ENCODE results near the gene LDLRAD4. TPM values are rescaled to one million over a fixed set of nuclear protein-coding genes. Genes with fewer than 3 reads are reported as not detected.

The LDLRAD4 gene
- total and polyA plus RNA-seq, 2 experiments from 2014 or later = 0.73 to 1.9 TPM

DNA sequence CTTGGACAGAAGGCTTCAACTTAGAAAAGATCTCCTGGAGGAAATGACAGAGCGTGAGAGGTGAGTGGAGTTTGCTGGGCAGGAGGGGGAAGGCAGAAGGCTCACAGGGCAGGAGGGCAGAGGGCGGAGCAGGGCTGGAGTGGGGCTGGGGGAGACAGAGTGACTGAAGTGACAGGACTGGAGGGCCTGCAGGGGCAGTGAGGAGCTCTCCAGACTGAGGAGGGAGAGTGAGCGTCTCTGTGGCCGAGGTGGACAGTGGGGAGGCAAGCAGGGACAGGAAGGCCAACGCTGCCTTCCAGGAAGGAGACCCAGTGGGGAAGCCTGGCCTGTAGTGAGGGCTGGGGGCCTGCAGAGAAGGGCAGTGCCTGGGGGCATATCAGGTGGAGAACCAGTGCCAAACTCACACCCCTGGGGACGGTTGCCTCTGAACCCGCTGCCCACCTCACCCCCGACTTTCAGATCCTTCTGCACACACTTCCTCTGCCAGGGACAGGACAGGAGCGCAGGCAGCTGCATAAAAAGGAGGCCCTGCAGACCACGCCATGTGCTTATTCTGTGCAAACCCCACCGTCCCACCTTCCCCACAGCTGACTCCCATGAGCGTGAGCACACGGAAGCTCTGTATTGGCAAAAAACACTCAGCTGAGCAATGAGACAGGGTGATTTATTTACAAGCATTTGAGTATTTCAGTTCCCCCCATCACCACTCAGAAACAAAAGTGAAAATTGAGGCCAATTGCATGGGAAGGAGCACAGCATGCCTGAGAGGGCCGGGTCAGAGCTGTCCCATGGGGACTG lies 263.5 kb downstream of the LDLRAD4 start:
- H3F3A ChIP-seq (replicated peaks; ENCODE audit: low read depth) = no peaks in the 10 kb centered on the region
- ATAC-seq = no peak
- H4K20me1 ChIP-seq (replicated peaks; ENCODE audit: insufficient read depth) = no peaks in the 10 kb centered on the region
- no peaks in the 10 kb centered on the region for H3K36me3 ChIP-seq (ENCODE audit: insufficient read depth)
- H3K9me2 ChIP-seq (ENCODE audit: insufficient read depth) = no peaks in the 10 kb centered on the region
- peaks cover 12% of the 10 kb centered on the region for H3K4me1 ChIP-seq (ENCODE audit: insufficient read depth)
- no peak for DNase-seq (ENCODE audit: low spot score)
- no peak overlapping the region for H3K27ac ChIP-seq (ENCODE audit: low read depth)
- Mint-ChIP-seq H3K4me1 (peaks cover 10% of the 10 kb centered on the region), H3K36me3 (ENCODE audit: low read depth) (no peaks in the 10 kb centered on the region), H3K9me3 (peaks cover 8% of the 10 kb centered on the region; the same call in 2 of the 3 replicates), H3K27me3 (ENCODE audit: insufficient read depth, low read depth, poor library complexity) (peaks cover 10% of the 10 kb centered on the region), H3K27ac (no peak overlapping the region; the same call in 1 of the 2 replicates), H3K4me3 (no peak overlapping the region)
- H3K4me3 ChIP-seq = no peak overlapping the region
- no peak overlapping the region for H2AFZ ChIP-seq
- TF ChIP-seq JUNB (IDR thresholded peaks at IDR 0.05; ENCODE audit: unreplicated experiment) (no peak), POLR2AphosphoS5 (IDR thresholded peaks at IDR 0.05; ENCODE audit: low read depth) (no peak), ZNF114 (CRISPR knock-in tag; IDR thresholded peaks at IDR 0.05) (no peak), ETS1 (IDR thresholded peaks at IDR 0.05) (no peak), STAT1 (IDR thresholded peaks at IDR 0.05; ENCODE audit: unreplicated experiment) (no peak), CREB1 (CRISPR knock-in tag; IDR thresholded peaks at IDR 0.05; ENCODE audit: low read depth) (no peak), EZH2 (IDR thresholded peaks at IDR 0.05; ENCODE audit: low read depth, unreplicated experiment) (no peak), ZNF462 (CRISPR knock-in tag; IDR thresholded peaks at IDR 0.05) (no peak), ZNF331 (CRISPR knock-in tag; IDR thresholded peaks at IDR 0.05; ENCODE audit: low read depth) (no peak), NANOG (IDR thresholded peaks at IDR 0.05; ENCODE audit: borderline replicate concordance) (no peak), REST (IDR thresholded peaks at IDR 0.05; ENCODE audit: unreplicated experiment) (no peak)
- TF ChIP-seq, protein P1, sequence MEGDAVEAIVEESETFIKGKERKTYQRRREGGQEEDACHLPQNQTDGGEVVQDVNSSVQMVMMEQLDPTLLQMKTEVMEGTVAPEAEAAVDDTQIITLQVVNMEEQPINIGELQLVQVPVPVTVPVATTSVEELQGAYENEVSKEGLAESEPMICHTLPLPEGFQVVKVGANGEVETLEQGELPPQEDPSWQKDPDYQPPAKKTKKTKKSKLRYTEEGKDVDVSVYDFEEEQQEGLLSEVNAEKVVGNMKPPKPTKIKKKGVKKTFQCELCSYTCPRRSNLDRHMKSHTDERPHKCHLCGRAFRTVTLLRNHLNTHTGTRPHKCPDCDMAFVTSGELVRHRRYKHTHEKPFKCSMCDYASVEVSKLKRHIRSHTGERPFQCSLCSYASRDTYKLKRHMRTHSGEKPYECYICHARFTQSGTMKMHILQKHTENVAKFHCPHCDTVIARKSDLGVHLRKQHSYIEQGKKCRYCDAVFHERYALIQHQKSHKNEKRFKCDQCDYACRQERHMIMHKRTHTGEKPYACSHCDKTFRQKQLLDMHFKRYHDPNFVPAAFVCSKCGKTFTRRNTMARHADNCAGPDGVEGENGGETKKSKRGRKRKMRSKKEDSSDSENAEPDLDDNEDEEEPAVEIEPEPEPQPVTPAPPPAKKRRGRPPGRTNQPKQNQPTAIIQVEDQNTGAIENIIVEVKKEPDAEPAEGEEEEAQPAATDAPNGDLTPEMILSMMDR (conservative IDR thresholded peaks at IDR 0.05; ENCODE audit: low read depth in 2 of 2) = no peak
- no peaks in the 10 kb centered on the region for H3K27me3 ChIP-seq (ENCODE audit: insufficient read depth)
- no peaks in the 10 kb centered on the region for H3K79me2 ChIP-seq (replicated peaks; ENCODE audit: insufficient read depth)
- H3K4me2 ChIP-seq = no peak overlapping the region

Measured in GM23338 (cell line).